Hematopoietic multipotent progenitor cell treated with erythropoietin and hydrocortisone succinate and interleukin-3 and kit ligand, for 6 days (in vitro differentiated cells): ENCODE measurements around the gene SCN4A.
"Not testable (repeated sequence)": the region's sequence is repeated elsewhere in the genome, so short reads cannot be mapped to it uniquely, and the experiment has no call there.

Experiments used
- DNase-seq: peaks from one replicate; pipeline ENCODE4 v3.0.0-alpha.2; 2015

The SCN4A gene

DNA sequence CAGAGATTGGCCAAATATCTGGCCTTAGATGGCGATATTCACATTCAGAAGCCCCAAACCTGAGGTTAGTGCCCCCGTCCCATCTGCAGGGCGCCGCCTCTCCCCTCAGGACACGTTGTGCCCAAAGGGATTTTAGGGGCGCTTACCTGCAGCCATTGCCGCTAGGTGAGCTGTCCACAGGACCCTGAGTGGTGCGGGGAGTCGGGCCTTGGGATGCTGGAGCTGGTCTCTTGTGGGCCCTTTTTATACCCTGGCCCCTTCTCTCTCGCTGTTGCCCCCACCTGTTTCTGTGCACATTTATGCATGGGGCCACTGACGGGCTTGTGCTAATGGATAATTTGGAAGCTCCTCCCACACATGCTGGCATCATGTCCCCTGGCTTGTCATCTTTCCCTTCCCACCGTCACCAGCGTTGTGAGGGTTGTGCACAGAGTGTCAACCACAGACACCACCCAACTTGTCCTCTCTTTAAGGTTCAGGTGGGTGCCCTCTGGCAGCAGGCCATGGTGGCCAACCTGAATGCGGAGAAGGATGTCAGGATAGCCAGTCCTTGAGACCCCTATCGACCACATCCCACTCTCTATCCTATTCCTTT is 61.6 kb downstream of the SCN4A start, which contains the start of gene CSHL1:
Gene CSHL1, minus strand, starts transcription at position 218 of the 595 bp plus-strand sequence. Its CDS starts 62 bp downstream, at position 156.
- DNase-seq, result no peak

DNA sequence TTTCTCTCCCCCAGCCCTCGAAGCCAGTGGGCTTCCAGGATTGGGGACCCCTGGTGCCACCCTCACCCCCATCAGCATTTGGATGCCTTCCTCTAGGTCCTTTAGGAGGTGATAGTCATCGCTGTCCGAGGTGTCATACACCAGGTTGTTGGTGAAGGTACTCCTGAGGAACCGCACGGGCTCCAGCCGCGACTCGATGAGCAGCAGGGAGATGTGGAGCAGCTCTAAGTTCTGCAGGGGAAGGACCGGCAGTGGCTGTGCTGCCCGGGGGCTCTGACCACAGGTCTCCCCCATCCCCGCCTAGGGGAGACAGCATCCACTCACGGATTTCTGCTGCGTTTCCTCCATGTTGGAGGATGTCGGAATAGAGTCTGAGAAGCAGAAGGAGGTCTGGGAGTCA is 62.6 kb downstream of the SCN4A start:
- DNase-seq, result no peak

DNA sequence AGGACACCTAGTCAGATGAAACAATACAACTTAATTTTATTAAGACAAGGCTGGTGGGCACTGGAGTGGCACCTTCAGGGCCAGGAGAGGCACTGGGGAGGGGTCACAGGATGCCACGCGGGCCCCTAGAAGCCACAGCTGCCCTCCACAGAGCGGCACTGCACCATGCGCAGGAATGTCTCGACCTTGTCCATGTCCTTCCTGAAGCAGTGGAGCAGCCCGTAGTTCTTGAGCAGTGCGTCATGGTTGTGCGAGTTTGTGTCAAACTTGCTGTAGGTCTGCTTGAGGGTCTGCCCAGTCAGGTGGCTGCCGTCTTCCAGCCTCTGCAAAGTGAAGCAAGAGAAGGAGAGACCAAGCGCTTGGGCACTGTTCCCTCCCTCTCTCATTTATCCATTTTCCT is 63.1 kb downstream of the SCN4A start:
- DNase-seq, result not testable (repeated sequence)

GRCh38 chr17:63907161-63907778 is 65.4 kb downstream of the SCN4A start:
- DNase-seq, result peak; percentile 71

GRCh38 chr17:63904796-63905195 is 67.9 kb downstream of the SCN4A start:
- not testable (repeated sequence) for DNase-seq

DNA sequence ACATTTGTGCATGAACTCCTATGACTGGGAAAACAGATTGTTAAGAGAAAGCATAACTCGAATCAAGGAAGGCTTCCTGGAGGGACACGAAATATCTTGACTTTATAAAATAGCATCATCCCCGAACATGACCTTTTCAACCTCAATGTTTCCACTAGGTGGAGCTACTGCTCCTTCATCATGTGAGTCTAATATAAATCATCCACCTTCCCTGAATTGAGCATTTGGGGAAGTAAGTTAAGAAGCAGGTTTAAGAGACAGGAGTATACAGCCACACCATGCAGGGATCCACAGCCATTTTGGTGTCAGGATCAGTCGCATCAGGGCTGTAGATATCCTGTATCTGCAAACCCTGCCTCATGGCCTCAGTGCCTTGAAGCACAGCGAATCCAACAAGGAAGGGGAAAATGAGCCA is 68.9 kb downstream of the SCN4A start:
- DNase-seq, result peak; percentile 30

GRCh38 chr17:63901971-63902370 is 70.7 kb downstream of the SCN4A start:
- not testable (repeated sequence) for DNase-seq

- not testable (repeated sequence) for DNase-seq
Observed at GRCh38 chr17:63898899-63899798, 73.6 kb downstream of the SCN4A start.

GRCh38 chr17:63896524-63897354 is 76.0 kb downstream of the SCN4A start, which contains the start of gene CSH1:
Gene CSH1, minus strand, starts transcription at chr17:63896574. Its CDS starts 63 bp downstream, at chr17:63896511.
- DNase-seq, result not testable (repeated sequence)

DNA sequence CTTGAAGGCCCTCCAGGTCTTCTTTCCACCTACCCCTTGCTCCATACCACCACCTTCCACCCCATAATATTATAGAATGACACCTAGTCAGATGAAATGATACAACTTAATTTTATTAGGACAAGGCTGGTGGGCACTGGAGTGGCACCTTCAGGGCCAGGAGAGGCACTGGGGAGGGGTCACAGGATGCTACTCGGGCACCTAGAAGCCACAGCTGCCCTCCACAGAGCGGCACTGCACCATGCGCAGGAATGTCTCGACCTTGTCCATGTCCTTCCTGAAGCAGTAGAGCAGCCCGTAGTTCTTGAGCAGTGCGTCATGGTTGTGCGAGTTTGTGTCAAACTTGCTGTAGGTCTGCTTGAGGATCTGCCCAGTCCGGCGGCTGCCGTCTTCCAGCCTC is 77.9 kb downstream of the SCN4A start:
- not testable (repeated sequence) for DNase-seq

GRCh38 chr17:63894021-63894420 is 78.7 kb downstream of the SCN4A start:
- DNase-seq, result not testable (repeated sequence)

DNA sequence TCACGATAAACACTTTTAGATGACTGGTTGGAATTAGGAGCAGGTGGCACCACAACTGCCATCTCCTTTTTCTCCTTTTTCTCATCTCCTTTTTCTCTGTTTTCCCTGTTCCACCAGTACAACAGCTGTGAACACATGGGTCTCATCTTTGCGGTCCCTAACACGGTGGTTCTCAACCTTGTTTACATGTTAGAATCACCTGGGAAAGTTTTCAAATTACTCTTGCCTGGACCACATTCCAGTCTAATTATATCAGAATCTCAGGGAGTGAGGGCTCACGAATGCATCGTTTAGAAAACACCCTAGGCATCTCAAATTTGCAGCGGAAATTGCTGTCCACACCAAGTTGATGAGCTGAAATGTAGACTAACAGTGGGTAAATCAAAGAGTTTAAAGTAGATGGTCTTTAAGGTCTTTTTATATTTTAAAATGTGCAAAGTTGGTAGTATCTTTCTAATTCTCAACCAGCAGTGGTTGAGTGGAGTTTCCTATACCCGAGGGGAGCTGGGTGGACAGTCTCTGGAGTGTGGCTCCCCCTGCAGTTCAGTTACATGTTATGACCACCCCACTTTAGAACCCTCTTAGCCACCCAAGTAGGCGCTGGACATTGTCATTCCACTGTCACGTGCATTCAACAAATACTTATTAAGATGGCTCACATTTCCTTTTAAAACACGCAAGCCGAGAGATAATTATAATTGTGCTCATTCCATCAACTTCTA is 80.2 kb downstream of the SCN4A start:
- DNase-seq, result not testable (repeated sequence)

DNA sequence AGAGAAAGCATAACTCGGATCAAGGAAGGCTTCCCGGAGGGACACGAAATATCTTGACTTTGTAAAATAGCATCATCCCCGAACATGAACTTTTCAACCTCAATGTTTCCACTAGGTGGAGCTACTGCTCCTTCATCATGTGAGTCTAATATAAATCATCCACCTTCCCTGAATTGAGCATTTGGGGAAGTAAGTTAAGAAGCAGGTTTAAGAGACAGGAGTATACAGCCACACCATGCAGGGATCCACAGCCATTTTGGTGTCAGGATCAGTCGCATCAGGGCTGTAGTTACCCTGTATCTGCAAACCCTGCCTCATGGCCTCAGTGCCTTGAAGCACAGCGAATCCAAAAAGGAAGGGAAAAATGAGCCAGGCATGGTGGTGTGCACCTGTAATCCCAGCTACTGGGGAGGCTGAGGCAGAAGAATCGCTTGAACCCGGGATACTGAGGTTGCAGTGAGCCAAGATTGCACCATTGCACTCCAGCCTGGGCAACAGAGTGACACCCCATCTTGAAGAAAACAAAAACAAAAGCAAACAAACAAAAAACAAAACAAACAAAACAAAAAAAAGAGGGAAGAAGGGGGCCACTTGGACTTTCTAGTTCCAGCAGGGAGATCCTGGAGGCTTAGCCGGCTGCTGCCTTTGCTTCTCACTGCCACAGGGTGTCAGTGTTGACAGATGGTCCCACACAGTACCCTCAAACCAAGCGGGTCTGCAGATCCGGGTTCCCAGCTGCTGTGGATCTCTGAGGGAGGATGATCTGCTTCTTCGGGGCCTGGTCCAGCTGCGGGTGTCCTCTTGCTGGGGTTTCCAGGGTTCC is 83.5 kb downstream of the SCN4A start:
- DNase-seq, result peak; percentile 44
